ENCODE results near the gene LRSAM1. TPM values are rescaled to one million over a fixed set of nuclear protein-coding genes. Genes with fewer than 3 reads are reported as not detected.
A peak's percentile ranks its signal among the peaks of the same experiment; 100 is the strongest.
"Not testable (repeated sequence)": the region's sequence is repeated elsewhere in the genome, so short reads cannot be mapped to it uniquely, and the experiment has no call there.

LRSAM1 gene
- total RNA-seq, 1 donor from 2014 or later = 15.9 TPM

- DNase-seq = peak; percentile 17
Observed at GRCh38 chr9:127457191-127457878, 6.0 kb downstream of the LRSAM1 start.

GRCh38 chr9:127458921-127459320 lies 7.6 kb downstream of the LRSAM1 start:
- peak; percentile 14 for DNase-seq

GRCh38 chr9:127463382-127463781 lies 12.1 kb downstream of the LRSAM1 start:
- DNase-seq = no peak

GRCh38 chr9:127463911-127464310 lies 12.6 kb downstream of the LRSAM1 start:
- DNase-seq = no peak

- DNase-seq = not testable (repeated sequence)
Observed at GRCh38 chr9:127466407-127466917, 15.2 kb downstream of the LRSAM1 start.

- DNase-seq = no peak
Observed at GRCh38 chr9:127467621-127468020, 16.3 kb downstream of the LRSAM1 start.

GRCh38 chr9:127470662-127471061 lies 19.4 kb downstream of the LRSAM1 start:
- no peak for DNase-seq

GRCh38 chr9:127473501-127473900 lies 22.2 kb downstream of the LRSAM1 start:
- no peak for DNase-seq

GRCh38 chr9:127473932-127474331 lies 22.6 kb downstream of the LRSAM1 start:
- DNase-seq = no peak

- DNase-seq = no peak
Observed at GRCh38 chr9:127474592-127474991, 23.3 kb downstream of the LRSAM1 start.

- no peak for DNase-seq
Observed at GRCh38 chr9:127479507-127480081, 28.3 kb downstream of the LRSAM1 start.

- DNase-seq = no peak
Observed at GRCh38 chr9:127482662-127483061, 31.4 kb downstream of the LRSAM1 start.

- DNase-seq = no peak
Observed at GRCh38 chr9:127485995-127486394, 34.7 kb downstream of the LRSAM1 start.

- DNase-seq = no peak
Observed at GRCh38 chr9:127488946-127489345, 37.6 kb downstream of the LRSAM1 start.

GRCh38 chr9:127489471-127490115 lies 38.3 kb downstream of the LRSAM1 start:
- DNase-seq = peak; percentile 35

GRCh38 chr9:127490535-127491230 lies 39.4 kb downstream of the LRSAM1 start:
- DNase-seq = no peak

GRCh38 chr9:127491516-127491915 lies 40.2 kb downstream of the LRSAM1 start:
- peak; percentile 62 for DNase-seq

- DNase-seq = peak; percentile 43
Observed at GRCh38 chr9:127492616-127493015, 41.3 kb downstream of the LRSAM1 start.

GRCh38 chr9:127493592-127494303 lies 42.4 kb downstream of the LRSAM1 start:
- peak; percentile 16 for DNase-seq

GRCh38 chr9:127494304-127494702 lies 43.0 kb downstream of the LRSAM1 start:
- DNase-seq = no peak

GRCh38 chr9:127495884-127496555 lies 44.7 kb downstream of the LRSAM1 start:
- no peak for DNase-seq

- DNase-seq = no peak
Observed at GRCh38 chr9:127496974-127497373, 45.7 kb downstream of the LRSAM1 start.
